HG02885 (cell line): Measurements from ENCODE around the gene MLLT3.

ENCODE experiments used
- ATAC-seq: cut with Tn5 transposase; IDR thresholded peaks from one replicate; pipeline ENCODE4 v1.9.1; 2021; ENCODE audit warnings: mild to moderate bottlenecking; ENCODE audit not compliant: unreplicated experiment, poor library complexity

The MLLT3 gene

DNA sequence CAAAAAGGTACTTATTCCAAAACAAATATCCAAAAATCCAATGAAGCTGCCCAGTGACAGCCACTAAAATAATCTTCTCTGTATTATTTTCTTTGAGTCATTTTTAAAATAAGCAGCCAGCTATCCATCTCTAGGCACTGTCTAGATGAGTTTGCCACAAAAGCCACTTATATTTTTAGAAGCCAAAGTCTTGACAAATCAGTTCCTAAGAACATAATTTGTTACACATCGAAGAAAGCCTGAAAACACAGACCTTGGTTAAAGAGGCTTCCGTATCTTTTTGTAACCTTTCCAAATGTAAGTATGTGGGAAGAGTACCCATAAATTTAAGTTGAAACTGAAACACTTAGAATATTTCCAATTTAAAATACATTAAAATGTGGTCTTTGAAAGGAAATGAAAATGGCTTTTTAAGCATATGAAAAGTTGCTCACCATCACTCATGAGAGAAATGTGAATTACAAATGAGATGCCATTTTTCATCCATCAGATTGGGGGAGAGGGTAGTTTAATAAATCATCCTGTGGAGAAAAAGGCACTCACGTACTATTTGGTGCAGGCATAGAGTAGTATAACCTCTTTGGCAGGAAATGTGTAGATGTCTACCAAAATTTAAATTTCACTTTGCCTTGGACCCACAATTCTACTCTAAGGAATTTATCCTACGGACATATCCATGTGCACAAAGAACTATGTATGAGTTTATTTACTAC lies 180.4 kb downstream of the MLLT3 start:
- ATAC-seq, result peak; percentile 49

- no peak for ATAC-seq
Measured at GRCh38 chr9:20441166-20441565, 181.1 kb downstream of the MLLT3 start.

DNA sequence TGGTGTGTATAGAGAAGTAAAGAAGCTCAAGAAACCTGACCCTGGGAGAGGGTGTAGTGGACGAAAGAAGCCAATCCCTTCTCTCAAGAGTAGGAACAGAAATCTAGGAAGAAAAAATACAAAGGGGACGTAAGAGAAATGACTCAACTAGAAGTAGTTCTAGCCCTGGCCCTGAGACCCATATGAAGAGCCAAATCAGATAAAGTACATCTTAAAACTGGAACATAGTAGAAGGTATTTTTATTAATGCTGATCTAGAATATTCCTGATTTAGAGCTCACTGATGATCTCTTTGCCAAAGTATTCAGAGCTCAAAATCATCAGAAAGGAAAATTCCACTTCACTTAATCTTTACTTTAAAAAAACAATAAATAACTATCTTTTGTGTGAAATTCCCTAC lies 184.8 kb downstream of the MLLT3 start:
- ATAC-seq, result no peak

- ATAC-seq, result no peak
Measured at GRCh38 chr9:20436476-20437195, 185.7 kb downstream of the MLLT3 start.

GRCh38 chr9:20428976-20429375 lies 193.3 kb downstream of the MLLT3 start:
- no peak for ATAC-seq

- no peak for ATAC-seq
Measured at GRCh38 chr9:20427359-20427758, 194.9 kb downstream of the MLLT3 start.

GRCh38 chr9:20426019-20426418 lies 196.3 kb downstream of the MLLT3 start:
- ATAC-seq, result peak; percentile 89

- no peak for ATAC-seq
Measured at GRCh38 chr9:20419533-20419932, 202.8 kb downstream of the MLLT3 start.

- no peak for ATAC-seq
Measured at GRCh38 chr9:20418485-20418884, 203.8 kb downstream of the MLLT3 start.

DNA sequence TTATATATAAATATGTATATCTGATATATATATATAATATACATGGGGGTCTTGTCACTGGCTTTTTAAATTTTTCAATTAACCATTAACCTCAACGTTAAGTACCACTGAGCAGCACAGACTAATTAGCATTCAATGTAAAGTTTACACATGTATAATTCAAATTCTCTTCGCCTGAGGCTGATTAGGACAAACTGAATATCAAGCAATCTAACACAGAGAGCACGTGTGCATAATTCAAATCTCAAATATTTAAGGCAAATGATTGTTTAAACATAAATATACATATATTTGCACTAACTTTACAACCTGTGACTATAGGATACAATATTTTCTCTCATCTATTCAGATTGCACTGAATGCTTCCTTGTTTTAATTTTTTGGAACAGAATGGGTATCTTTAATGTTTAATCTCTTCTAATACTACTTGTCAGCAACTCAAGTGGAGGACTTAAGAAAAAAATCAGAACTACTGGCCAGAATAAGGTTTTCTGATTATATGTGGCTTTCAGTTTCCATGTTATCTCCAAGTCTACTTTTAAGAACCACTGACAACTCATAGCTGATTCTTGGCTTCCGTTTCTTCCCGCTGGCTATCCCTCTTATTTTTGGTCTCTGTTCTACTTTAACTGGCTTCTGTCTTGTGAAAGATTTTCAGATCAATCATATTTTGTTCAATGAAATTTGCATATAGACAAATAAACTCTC lies 204.8 kb downstream of the MLLT3 start:
- ATAC-seq, result no peak

- ATAC-seq, result no peak
Measured at GRCh38 chr9:20414150-20414549, 208.1 kb downstream of the MLLT3 start.

- no peak for ATAC-seq
Measured at GRCh38 chr9:20409321-20410092, 212.8 kb downstream of the MLLT3 start.

DNA sequence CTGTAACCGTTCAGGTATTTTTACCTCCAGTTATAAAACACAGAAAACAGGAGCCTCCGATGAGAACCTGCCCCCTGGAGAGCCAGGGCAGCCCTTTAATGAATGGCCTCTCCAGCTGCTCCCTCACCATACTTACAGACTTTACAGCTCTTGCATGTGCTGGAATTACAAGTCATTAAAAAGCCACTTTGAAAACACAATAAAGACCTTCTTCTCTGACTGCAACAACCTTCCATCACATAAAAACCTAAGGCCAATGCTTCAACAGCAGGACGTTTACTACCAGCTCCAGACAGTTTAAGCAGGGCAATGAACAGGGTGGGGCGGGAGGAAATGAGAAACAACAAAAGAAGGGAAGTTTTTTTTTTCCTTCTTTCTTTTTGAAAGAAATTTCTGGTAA lies 213.8 kb downstream of the MLLT3 start:
- ATAC-seq, result no peak

DNA sequence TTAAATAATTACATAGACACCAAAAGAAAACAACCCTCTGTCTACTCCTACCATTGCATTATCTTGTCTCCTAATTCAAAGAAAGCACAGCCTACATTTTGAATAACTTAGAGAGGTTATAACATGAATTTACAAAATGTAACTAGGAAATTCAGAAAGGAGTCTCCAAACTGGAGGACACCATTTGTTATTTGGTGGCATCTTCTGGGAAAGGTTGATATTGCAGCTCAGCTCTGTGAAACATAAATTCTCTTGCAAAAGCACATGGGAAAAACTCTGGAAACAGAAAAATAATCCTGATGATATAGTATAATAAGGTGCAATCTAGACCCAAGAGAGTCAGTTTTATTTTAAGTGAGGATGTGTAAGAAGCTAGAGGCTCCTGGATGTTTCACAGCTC lies 215.3 kb downstream of the MLLT3 start:
- no peak for ATAC-seq

GRCh38 chr9:20406344-20406743 lies 216.0 kb downstream of the MLLT3 start:
- no peak for ATAC-seq

DNA sequence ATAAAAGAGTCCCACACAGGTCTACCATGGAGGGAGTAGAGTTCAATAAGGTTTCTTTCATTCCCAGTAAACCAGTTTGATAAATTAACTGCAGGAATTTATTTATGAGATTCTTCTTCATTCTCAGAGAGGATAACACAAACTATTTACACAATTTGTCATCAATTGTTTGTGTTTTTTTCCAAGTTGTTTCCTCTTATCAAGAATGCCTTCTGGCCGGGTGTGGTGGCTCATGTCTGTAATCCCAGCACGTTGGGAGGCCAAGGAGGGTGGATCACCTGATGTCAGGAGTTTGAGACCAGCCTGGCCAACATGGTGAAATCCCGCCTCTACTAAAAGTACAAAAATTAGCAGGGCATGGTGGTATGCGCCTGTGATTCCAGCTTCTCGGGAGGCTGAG lies 216.7 kb downstream of the MLLT3 start:
- no peak for ATAC-seq

GRCh38 chr9:20405078-20405477 lies 217.2 kb downstream of the MLLT3 start:
- ATAC-seq, result no peak

- no peak for ATAC-seq
Measured at GRCh38 chr9:20404192-20404813, 218.0 kb downstream of the MLLT3 start.

DNA sequence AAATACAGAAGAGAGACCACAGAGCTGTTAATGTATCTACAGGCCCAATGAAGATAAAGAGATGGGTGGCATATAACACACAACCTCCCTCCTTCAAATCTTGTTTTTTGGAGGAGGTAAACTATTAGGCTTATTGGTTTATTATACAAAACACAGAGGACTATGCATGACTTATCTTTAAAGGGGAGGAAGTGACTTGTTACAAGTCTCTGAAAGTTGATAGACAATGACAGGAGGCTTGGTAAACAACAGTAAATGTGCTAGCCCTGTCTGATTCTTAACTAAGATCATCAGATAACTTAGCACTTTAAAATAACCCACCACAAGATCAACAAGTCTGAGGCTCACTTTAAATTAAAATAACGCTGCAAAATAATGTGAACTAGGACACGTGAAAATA lies 219.0 kb downstream of the MLLT3 start:
- no peak for ATAC-seq

- no peak for ATAC-seq
Measured at GRCh38 chr9:20402273-20402875, 219.9 kb downstream of the MLLT3 start.
